Adrenal gland (tissue), 5 donors: ENCODE results near the gene COPS6.

Source experiments
- CTCF ChIP-seq, 6 experiments: fragments of 450-650 bp in 4 of 6; fragments of 200-600 bp in 2 of 6; sonication (generic) in 1 of 6; IDR thresholded peaks; 1 replicate in 5 of 6; 2 replicates in 1 of 6; pipeline versions ENCODE4 v1.5.1 to v1.8.0; 2016 to 2021; ENCODE audit warnings: antibody characterized with exemption in 6 of 6, mild to moderate bottlenecking in 2 of 6, moderate library complexity in 1 of 6
- POLR2A ChIP-seq, 2 donors: fragments of 450-650 bp; IDR thresholded peaks; one replicate each; pipeline ENCODE4 v1.6.1; 2017; ENCODE audit warnings: antibody characterized with exemption in 2 of 2, mild to moderate bottlenecking in 2 of 2, moderate library complexity in 1 of 2
- donor health status: DM: no; HTN: no; CAD: no.

GRCh38 chr7:100091411-100092181, 2.8 kb downstream of the COPS6 start:
- TF ChIP-seq CTCF (IDR thresholded peaks at IDR 0.05) = no peak
- no peak for TF ChIP-seq POLR2A (IDR thresholded peaks at IDR 0.05)
